Measurements from ENCODE around the gene WDR91.

GRCh38 chr7:135209225-135209834 is 2.0 kb downstream of the WDR91 start:
- TF ChIP-seq CTCF (IDR thresholded peaks at IDR 0.05) = no peak
- TF ChIP-seq POLR2A (IDR thresholded peaks at IDR 0.05) = no peak
